MM.1S (cell line): Measurements from ENCODE around the gene PCDHGB5.

ENCODE experiments used
- EZH2 ChIP-seq: fragments of 300-600 bp; sonication (generic); optimal IDR thresholded peaks from 2 replicates; pipeline ENCODE3; 2017; ENCODE audit warnings: low read depth, mild to moderate bottlenecking, antibody characterized with exemption, low read length, mixed read lengths
- EZH2phosphoT487 ChIP-seq: fragments of 300-600 bp; sonication (generic); IDR thresholded peaks from 2 replicates; pipeline ENCODE4 v1.6.1; 2018; ENCODE audit warnings: antibody characterized with exemption, low read length
- TF ChIP-seq, protein P1 (sequence below): fragments of 300-600 bp; sonication (generic); IDR thresholded peaks from 2 replicates; pipeline ENCODE4 v1.5.1; 2016; ENCODE audit warnings: antibody characterized with exemption, low read length, mixed read lengths

DNA sequence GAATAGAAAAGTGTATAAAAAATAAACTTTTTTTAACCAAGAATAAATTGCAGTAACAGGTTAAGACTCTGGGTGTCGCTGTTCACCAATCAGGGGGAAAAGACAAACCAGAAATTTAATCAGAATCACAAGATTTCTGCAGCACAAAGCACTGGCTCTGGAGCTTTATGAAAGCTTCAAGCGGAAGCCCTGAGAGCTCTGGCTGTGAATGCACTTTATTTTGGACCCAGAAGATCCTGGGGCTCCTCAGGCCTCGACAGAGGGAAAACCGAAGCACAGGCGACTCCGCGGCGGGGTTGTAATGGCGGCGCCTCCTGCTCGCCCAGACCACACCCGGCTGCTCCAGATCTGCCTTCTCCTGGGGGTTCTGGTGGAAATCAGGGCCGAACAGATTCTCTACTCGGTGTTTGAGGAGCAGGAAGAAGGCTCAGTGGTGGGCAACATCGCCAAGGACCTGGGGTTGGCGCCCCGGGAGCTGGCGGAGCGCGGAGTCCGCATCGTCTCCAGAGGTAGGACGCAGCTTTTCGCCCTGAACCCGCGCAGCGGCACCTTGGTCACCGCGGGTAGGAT, 42.8 kb upstream of the PCDHGB5 start, which contains the start of gene PCDHGA4:
- TF ChIP-seq, protein P1, sequence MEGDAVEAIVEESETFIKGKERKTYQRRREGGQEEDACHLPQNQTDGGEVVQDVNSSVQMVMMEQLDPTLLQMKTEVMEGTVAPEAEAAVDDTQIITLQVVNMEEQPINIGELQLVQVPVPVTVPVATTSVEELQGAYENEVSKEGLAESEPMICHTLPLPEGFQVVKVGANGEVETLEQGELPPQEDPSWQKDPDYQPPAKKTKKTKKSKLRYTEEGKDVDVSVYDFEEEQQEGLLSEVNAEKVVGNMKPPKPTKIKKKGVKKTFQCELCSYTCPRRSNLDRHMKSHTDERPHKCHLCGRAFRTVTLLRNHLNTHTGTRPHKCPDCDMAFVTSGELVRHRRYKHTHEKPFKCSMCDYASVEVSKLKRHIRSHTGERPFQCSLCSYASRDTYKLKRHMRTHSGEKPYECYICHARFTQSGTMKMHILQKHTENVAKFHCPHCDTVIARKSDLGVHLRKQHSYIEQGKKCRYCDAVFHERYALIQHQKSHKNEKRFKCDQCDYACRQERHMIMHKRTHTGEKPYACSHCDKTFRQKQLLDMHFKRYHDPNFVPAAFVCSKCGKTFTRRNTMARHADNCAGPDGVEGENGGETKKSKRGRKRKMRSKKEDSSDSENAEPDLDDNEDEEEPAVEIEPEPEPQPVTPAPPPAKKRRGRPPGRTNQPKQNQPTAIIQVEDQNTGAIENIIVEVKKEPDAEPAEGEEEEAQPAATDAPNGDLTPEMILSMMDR, result peak; percentile 54
- no peak for TF ChIP-seq EZH2
- TF ChIP-seq EZH2phosphoT487, result no peak
